Muscle layer of duodenum (tissue), 2 donors: ENCODE data around the gene RNF208.

Experiments
- H3K27ac ChIP-seq: one replicate; pipeline ENCODE4 v1.7.0; 2013; ENCODE audit warnings: mild to moderate bottlenecking, low read length
- H3K27me3 ChIP-seq: one replicate; pipeline ENCODE4 v1.7.0; 2013; ENCODE audit warnings: low read depth, mild to moderate bottlenecking, control low read depth, low read length
- H3K36me3 ChIP-seq, 2 donors: one replicate each; pipeline ENCODE4 v1.7.0; 2013; ENCODE audit warnings: low read length in 2 of 2, control low read depth in 1 of 2, mild to moderate bottlenecking in 1 of 2; ENCODE audit not compliant: insufficient read depth in 2 of 2, control insufficient read depth in 1 of 2
- H3K4me1 ChIP-seq, 2 donors: one replicate each; pipeline ENCODE4 v1.7.0; 2013; ENCODE audit warnings: low read length in 2 of 2, mild to moderate bottlenecking in 2 of 2, control low read depth in 1 of 2, moderate library complexity in 1 of 2; ENCODE audit not compliant: insufficient read depth in 2 of 2, control insufficient read depth in 1 of 2
- H3K4me3 ChIP-seq, 2 donors: one replicate each; pipeline ENCODE4 v1.7.0; 2013; ENCODE audit warnings: low read length in 2 of 2, low read depth in 1 of 2, mild to moderate bottlenecking in 1 of 2
- H3K9me3 ChIP-seq, 2 donors: one replicate each; pipeline ENCODE4 v1.7.0; 2013; ENCODE audit warnings: low read length in 2 of 2, control low read depth in 1 of 2, mild to moderate bottlenecking in 1 of 2; ENCODE audit not compliant: control insufficient read depth in 1 of 2
- donor health status: healthy.

Gene RNF208

GRCh38 chr9:137199411-137200121 lies 22.5 kb downstream of the RNF208 start:
- H3K9me3 ChIP-seq: no peaks in the 10 kb centered on the region
- no peaks in the 10 kb centered on the region for H3K36me3 ChIP-seq
- no peak overlapping the region for H3K27ac ChIP-seq
- H3K4me1 ChIP-seq: peaks cover 7 to 62% of the 10 kb centered on the region in 2 donors
- no peaks in the 10 kb centered on the region for H3K27me3 ChIP-seq
- peak overlapping the region; percentile 16 to 54 for H3K4me3 ChIP-seq

GRCh38 chr9:137198902-137199283 lies 23.1 kb downstream of the RNF208 start:
- Histone ChIP-seq H3K4me1 (peaks cover under 1 to 55% of the 10 kb centered on the region in 2 donors), H3K4me3 (peak overlapping the region in 1 of 2 donors; percentile 54), H3K36me3 (no peaks in the 10 kb centered on the region), H3K27ac (no peak overlapping the region), H3K27me3 (no peaks in the 10 kb centered on the region), H3K9me3 (no peaks in the 10 kb centered on the region)

- Histone ChIP-seq H3K27ac (peak overlapping the region; percentile 8), H3K4me1 (peaks cover 0 to 49% of the 10 kb centered on the region in 2 donors), H3K36me3 (no peaks in the 10 kb centered on the region), H3K4me3 (peak overlapping the region in 1 of 2 donors; percentile 54), H3K9me3 (no peaks in the 10 kb centered on the region), H3K27me3 (no peaks in the 10 kb centered on the region)
These were observed 23.8 kb downstream of the RNF208 start for GRCh38 chr9:137198051-137198901.

- no peaks in the 10 kb centered on the region for H3K9me3 ChIP-seq
- no peaks in the 10 kb centered on the region for H3K27me3 ChIP-seq
- H3K36me3 ChIP-seq: peaks cover 5 to 7% of the 10 kb centered on the region in 2 donors
- peaks cover 0 to 27% of the 10 kb centered on the region in 2 donors for H3K4me1 ChIP-seq
- H3K27ac ChIP-seq: no peak overlapping the region
- H3K4me3 ChIP-seq: no peak overlapping the region
These were observed 26.4 kb downstream of the RNF208 start for GRCh38 chr9:137195525-137196220.

- Histone ChIP-seq H3K27ac (no peak overlapping the region), H3K4me1 (peaks cover 0 to 35% of the 10 kb centered on the region in 2 donors)
These were observed 27.1 kb downstream of the RNF208 start for GRCh38 chr9:137194909-137195308.

GRCh38 chr9:137194388-137194787 lies 27.7 kb downstream of the RNF208 start:
- Histone ChIP-seq H3K4me1 (peaks cover 0 to 35% of the 10 kb centered on the region in 2 donors), H3K27ac (no peak overlapping the region), H3K9me3 (no peaks in the 10 kb centered on the region), H3K4me3 (no peak overlapping the region), H3K36me3 (peaks cover 9 to 15% of the 10 kb centered on the region in 2 donors), H3K27me3 (no peaks in the 10 kb centered on the region)

More at GRCh38 chr9:137194909-137195308, 27.1 kb downstream of the RNF208 start:
- Histone ChIP-seq H3K36me3 (peaks cover 9 to 13% of the 10 kb centered on the region in 2 donors), H3K27me3 (no peaks in the 10 kb centered on the region), H3K4me3 (no peak overlapping the region), H3K9me3 (no peaks in the 10 kb centered on the region)

- no peaks in the 10 kb centered on the region for H3K9me3 ChIP-seq
- H3K27ac ChIP-seq: no peak overlapping the region
- peaks cover 9 to 19% of the 10 kb centered on the region in 2 donors for H3K36me3 ChIP-seq
- no peak overlapping the region for H3K4me3 ChIP-seq
- no peaks in the 10 kb centered on the region for H3K27me3 ChIP-seq
- H3K4me1 ChIP-seq: peaks cover 0 to 31% of the 10 kb centered on the region in 2 donors
These were observed 28.3 kb downstream of the RNF208 start for GRCh38 chr9:137193771-137194170.

- no peak overlapping the region for H3K4me3 ChIP-seq
- H3K9me3 ChIP-seq: no peaks in the 10 kb centered on the region
- no peaks in the 10 kb centered on the region for H3K27me3 ChIP-seq
- H3K36me3 ChIP-seq: peaks cover 9 to 26% of the 10 kb centered on the region in 2 donors
- no peak overlapping the region for H3K27ac ChIP-seq
- H3K4me1 ChIP-seq: peaks cover 0 to 25% of the 10 kb centered on the region in 2 donors
These were observed 29.2 kb downstream of the RNF208 start for GRCh38 chr9:137192859-137193258.

- no peaks in the 10 kb centered on the region for H3K27me3 ChIP-seq
- H3K36me3 ChIP-seq: peaks cover 9 to 26% of the 10 kb centered on the region in 2 donors
- H3K4me3 ChIP-seq: no peak overlapping the region
- peaks cover 3 to 27% of the 10 kb centered on the region in 2 donors for H3K4me1 ChIP-seq
- no peak overlapping the region for H3K27ac ChIP-seq
- H3K9me3 ChIP-seq: no peaks in the 10 kb centered on the region
These were observed 29.6 kb downstream of the RNF208 start for GRCh38 chr9:137192448-137192780.

GRCh38 chr9:137191691-137192447 lies 30.2 kb downstream of the RNF208 start:
- no peaks in the 10 kb centered on the region for H3K27me3 ChIP-seq
- H3K9me3 ChIP-seq: no peaks in the 10 kb centered on the region
- H3K36me3 ChIP-seq: peaks cover 9 to 30% of the 10 kb centered on the region in 2 donors
- no peak overlapping the region for H3K4me3 ChIP-seq
- peaks cover 8 to 29% of the 10 kb centered on the region in 2 donors for H3K4me1 ChIP-seq
- H3K27ac ChIP-seq: no peak overlapping the region
